Measurements from ENCODE around the gene GPR55. TPM values are rescaled to one million over a fixed set of nuclear protein-coding genes. Genes with fewer than 3 reads are reported as not detected.

GPR55 gene
- total RNA-seq, 1 donor = 0.81 TPM

DNA sequence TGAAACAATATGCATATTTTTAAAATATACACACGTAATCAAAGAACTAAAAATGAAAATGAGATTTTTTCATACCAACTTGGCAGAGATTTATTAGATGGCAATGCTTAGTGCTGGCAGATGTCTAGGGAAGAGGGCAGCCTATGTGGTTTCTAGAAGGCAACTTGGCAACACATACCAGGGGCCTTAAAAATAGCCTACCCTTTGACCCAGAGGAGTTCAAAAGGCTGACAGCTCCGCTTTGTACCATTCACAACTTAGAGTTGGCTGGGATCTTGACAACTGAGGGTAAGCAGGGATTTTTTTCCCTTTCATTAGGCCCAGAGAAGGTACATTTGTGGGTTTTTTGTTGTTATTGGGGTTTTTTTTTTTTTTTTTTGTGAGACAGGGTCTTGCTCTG is 26.4 kb upstream of the GPR55 start:
- DNase-seq (ENCODE audit: low read depth in 2 of 3, low spot score in 2 of 3) = no peak

DNA sequence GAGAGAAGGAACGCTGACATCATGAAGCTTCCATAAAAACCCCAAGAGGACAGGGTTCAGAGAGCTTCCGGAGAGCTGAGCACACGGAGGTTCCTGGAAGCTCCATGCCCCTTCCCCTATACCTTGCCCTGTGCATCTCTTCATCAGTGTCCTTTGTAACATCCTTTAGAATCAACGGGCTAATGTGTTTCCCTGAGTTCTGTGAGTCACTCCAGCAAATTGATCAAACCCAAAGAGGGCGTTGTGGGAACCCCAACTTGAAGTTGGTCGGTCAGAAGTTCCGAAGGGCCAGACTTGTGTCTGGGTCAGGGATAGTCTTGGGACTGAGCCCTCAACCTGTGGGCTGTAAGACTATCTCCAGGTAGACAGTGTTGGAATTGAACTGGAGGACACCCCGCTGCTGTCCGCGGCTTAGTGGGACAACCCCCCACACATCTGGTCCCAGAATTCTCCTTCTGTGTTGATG is 25.9 kb upstream of the GPR55 start:
- DNase-seq (ENCODE audit: low read depth in 2 of 3, low spot score in 2 of 3) = no peak

DNA sequence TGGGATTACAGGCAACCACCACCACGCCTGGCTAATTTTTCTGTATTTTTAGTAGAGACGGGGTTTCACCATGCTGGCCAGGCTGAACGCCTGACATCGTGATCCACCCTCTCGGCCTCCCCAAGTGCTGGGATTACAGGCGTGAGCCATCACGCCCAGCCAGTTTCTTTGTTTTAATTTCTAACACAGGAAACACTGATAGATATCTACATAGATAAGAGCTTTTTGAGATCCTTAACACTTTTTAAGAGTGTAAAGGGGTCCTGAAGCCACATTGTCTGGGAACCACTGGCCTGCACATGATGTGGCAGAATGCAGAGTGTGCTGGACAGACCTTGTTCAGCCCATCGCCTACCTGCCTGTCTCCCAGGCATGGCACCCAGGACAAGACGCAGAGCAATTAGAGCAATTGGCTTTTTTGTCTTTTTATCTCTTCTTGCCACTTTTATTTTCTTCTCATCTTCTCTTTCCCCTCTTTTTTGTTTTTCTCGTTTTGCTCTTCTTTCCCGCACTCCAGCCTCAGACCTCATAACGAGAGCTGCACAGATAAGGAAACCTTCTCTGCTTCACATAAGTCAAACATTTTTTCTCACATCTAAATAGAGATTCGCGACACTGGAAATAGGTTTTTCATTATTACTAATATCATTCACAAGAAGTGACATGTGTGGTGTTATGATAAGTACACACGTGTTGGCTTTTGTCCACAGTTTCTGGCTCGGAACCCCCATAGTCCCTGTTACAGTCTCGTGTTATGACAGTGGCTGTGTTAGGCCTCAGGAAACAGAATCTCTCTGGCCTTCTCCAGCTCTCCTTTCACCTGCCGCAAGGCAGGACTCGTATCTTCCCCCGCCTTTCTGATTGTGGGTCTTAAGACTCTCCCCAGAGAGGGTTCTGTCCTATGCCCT is 25.2 kb upstream of the GPR55 start:
- no peak for DNase-seq (ENCODE audit: low read depth in 2 of 3, low spot score in 2 of 3)

DNA sequence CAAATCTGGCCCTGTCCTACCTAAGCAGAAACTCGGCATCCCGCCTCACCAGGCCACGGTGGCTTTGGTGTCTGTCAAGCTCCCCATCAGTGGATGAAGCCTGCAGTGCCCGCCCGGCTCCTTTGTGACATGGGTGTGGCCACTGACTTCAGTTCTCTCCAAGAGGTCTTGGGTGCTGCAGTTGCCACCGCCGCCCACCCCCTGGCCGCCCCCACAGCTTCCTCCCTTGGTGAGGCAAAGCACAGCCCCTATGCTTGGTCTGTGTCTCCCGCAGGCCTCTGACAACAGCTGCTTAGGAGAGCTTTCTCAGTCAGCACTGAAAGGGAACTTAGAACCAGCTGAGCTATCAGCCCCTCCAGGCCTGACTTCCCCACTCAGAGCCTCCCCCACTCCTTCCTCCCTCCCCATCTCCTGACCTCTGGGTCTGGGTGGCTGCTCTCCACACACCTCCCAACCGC is 22.9 kb upstream of the GPR55 start:
- DNase-seq (ENCODE audit: low read depth in 2 of 3, low spot score in 2 of 3) = peak in 2 of 3 donors; percentile 35 to 69

GRCh38 chr2:230947235-230947576 is 22.2 kb upstream of the GPR55 start:
- no peak for DNase-seq (ENCODE audit: low read depth in 2 of 3, low spot score in 2 of 3)

GRCh38 chr2:230946429-230947234 is 21.6 kb upstream of the GPR55 start:
- no peak for DNase-seq (ENCODE audit: low read depth in 2 of 3, low spot score in 2 of 3)

- DNase-seq (ENCODE audit: low read depth in 2 of 3, low spot score in 2 of 3) = no peak
Observed at GRCh38 chr2:230944757-230945372, 19.8 kb upstream of the GPR55 start.

DNA sequence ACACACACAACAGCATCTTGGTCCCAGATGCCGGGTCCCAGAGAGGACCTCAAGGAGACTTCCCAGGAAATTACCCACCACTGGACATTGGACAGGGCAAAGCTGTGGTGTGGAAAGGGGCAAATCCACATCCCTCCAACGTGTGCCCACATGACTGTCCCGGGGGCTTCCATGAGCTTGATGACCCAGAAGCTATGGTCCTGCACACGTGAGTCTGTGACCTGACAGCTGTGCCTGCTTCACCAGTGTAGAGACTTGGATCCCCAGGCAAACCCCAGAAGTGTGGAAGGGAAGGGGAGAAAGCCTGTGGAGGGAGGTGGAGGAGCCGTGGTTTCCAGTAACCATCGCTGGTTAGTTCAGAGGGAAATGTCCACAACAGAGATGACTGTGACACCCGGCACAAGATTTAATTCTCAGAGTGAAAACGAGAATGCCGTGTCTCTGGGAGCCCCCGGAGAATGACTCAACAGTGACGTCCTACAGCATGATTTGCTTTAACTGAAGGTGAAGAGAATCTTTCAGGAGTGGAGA is 19.1 kb upstream of the GPR55 start:
- DNase-seq (ENCODE audit: low read depth in 2 of 3, low spot score in 2 of 3) = no peak

GRCh38 chr2:230942920-230943896 is 18.2 kb upstream of the GPR55 start:
- peak in 2 of 3 donors; percentile 69 to 86 for DNase-seq (ENCODE audit: low read depth in 2 of 3, low spot score in 2 of 3)

DNA sequence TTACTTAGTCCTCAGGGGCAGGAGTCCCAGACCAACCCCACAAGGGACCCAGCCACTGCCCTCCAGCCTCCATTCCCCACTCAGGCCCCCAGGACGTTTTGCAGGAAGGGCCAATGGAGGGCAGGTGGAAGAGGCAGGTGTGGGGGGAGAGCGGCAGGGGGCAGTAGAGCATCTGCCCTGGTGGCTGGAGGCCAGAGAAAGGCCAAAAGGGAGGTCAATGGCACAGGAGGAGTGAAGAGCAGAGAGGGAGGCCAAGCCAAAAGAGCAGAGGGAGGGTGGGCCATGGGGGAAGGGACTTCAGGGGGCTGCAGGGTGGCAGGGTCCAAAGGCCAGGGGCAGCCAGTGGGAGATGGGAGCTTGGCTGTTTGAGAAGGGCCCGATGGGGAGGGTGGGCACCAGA is 17.3 kb upstream of the GPR55 start:
- DNase-seq (ENCODE audit: low read depth in 2 of 3, low spot score in 2 of 3) = no peak

- no peak for DNase-seq (ENCODE audit: low read depth in 2 of 3, low spot score in 2 of 3)
Observed at GRCh38 chr2:230941202-230942180, 16.4 kb upstream of the GPR55 start.

- no peak for DNase-seq (ENCODE audit: low read depth in 2 of 3, low spot score in 2 of 3)
Observed at GRCh38 chr2:230940471-230940815, 15.4 kb upstream of the GPR55 start.

- DNase-seq (ENCODE audit: low read depth in 2 of 3, low spot score in 2 of 3) = no peak
Observed at GRCh38 chr2:230939691-230940470, 14.8 kb upstream of the GPR55 start.

DNA sequence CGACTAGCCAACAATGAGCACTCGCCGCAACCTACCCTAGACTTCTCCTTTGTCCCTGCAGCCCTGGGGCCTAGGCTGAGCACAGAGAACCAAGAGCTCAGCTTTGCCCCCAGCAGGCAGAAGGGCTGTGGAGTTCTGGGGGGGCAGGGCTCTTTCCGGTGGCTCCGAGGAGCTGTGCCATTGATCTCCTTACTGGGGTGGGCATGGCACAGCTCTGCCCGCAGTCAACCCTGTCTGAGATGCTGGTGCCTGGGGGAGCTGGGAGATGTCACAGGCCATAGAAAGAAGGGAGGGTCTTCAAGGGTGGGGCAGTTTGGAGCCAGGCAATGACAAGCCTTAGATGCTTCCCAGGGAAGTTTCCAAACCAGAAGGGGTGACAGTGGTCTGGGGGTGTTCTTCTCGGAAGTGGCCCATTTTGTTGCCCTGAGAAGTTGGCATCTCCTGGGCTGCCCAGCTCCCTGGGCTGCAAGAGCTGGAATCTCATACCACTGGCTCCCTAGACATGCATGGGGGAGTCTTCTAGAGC is 14.1 kb upstream of the GPR55 start:
- DNase-seq (ENCODE audit: low read depth in 2 of 3, low spot score in 2 of 3) = no peak

DNA sequence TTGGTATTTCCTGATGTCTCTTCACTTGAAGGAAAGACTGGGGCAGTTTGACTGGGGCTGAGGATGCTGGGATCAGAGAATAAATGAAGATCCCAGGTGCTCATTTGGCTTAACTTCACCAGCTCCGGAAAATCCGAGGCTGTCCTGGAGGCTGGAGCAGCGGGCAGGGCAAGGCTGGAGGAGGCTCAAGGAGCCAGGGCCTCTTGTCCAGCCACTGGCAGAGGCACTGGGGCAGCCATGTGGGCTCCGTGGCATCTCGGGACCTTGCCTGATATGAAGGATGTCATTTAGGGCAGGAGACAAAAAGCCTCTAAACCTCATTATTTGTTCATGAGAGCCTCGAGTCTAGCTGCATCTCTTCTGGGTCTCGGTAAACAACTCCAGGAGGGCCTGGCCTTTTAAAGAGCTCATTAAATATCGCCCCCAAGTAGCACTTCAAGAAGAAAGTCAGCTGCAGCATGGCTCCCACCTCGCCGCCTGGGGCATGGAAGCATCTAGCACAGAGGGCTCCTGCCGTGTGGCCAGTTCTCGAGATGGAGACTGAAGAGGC is 13.5 kb upstream of the GPR55 start:
- no peak for DNase-seq (ENCODE audit: low read depth in 2 of 3, low spot score in 2 of 3)

DNA sequence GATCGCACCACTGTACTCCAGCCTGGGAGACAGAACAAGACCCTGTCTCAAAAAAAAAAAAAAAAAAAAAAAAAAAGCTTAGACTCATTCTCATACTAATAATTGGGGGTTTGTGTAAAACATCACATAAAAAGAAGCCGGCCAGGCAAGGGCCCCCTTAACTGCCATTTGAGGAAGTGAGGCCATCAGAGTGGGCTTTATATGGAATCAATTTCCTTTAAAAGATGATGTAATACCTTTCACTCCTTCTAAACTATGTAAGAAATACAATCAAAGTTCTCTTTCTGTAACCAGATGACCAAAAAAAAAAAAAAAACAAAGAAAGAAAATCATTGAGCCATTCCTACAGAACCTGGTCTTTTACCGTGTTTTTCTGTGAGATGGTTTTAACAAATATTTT is 13.1 kb upstream of the GPR55 start:
- no peak for DNase-seq (ENCODE audit: low read depth in 2 of 3, low spot score in 2 of 3)

DNA sequence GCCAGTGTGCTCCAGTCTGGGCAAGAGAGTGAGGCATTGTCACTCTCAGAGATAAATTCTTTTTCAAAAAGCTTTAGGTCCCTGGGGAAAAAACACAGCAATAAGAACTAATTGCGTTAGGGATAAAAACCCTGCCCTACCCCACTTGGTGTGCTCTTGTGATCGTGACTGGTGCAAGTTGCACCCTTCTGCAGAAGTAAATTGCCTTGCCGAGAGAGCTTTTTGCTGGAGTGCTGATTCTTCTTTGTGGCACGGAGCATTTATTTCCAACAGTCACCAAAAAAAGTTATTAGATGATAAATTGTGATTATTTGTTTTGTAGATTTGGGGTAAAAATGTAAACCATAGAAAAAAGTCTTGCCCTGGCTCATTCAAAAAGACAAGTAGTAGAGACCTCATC is 12.3 kb upstream of the GPR55 start:
- no peak for DNase-seq (ENCODE audit: low read depth in 2 of 3, low spot score in 2 of 3)
